H9 (cell line): ENCODE data around the gene CD300A. TPM values are rescaled to one million over a fixed set of nuclear protein-coding genes. Genes with fewer than 3 reads are reported as not detected.

Source experiments
- DNase-seq: peaks from one replicate; pipeline ENCODE4 v3.0.0-alpha.2; 2017
- H2AFZ ChIP-seq: one replicate; pipeline ENCODE4 v1.6.1; 2013; ENCODE audit warnings: mild to moderate bottlenecking, low read length, control low read depth, moderate library complexity
- H2AK5ac ChIP-seq: 2 replicates; pipeline ENCODE4 v1.6.1; 2013; ENCODE audit warnings: low read length, control low read depth, mixed read lengths; ENCODE audit not compliant: insufficient read length
- H2BK120ac ChIP-seq: one replicate; pipeline ENCODE4 v1.6.1; 2013; ENCODE audit warnings: low read depth, mild to moderate bottlenecking, low read length, control low read depth, inconsistent platforms; ENCODE audit not compliant: poor library complexity, severe bottlenecking
- H2BK12ac ChIP-seq: 2 replicates; pipeline ENCODE4 v1.6.1; 2013; ENCODE audit warnings: low read length, control low read depth, mixed read lengths, low read depth; ENCODE audit not compliant: insufficient read length
- H2BK15ac ChIP-seq: 2 replicates; pipeline ENCODE4 v1.6.1; 2013; ENCODE audit warnings: low read depth, low read length, control low read depth
- H2BK20ac ChIP-seq: one replicate; pipeline ENCODE4 v1.6.1; 2013; ENCODE audit warnings: low read depth, mild to moderate bottlenecking, low read length, control low read depth, inconsistent platforms; ENCODE audit not compliant: poor library complexity, severe bottlenecking
- H2BK5ac ChIP-seq: 2 replicates; pipeline ENCODE4 v1.6.1; 2013; ENCODE audit warnings: low read length, control low read depth, mixed read lengths; ENCODE audit not compliant: insufficient read length
- H3K14ac ChIP-seq: 2 replicates; pipeline ENCODE4 v1.6.1; 2013; ENCODE audit warnings: low read length, control low read depth; ENCODE audit not compliant: insufficient read depth
- H3K18ac ChIP-seq: 2 replicates; pipeline ENCODE4 v1.6.1; 2013; ENCODE audit warnings: low read depth, mild to moderate bottlenecking, mixed read lengths, low read length, control low read depth; ENCODE audit not compliant: insufficient read length
- H3K23ac ChIP-seq: 2 replicates; pipeline ENCODE4 v1.6.1; 2013; ENCODE audit warnings: low read length, control low read depth, mixed read lengths, low read depth; ENCODE audit not compliant: insufficient read length
- H3K23me2 ChIP-seq: 2 replicates; pipeline ENCODE4 v1.6.1; 2013; ENCODE audit warnings: low read depth, mild to moderate bottlenecking, mixed read lengths, low read length, control low read depth; ENCODE audit not compliant: insufficient read length, poor library complexity, severe bottlenecking
- H3K27ac ChIP-seq: 2 replicates; pipeline ENCODE4 v1.5.1; 2013; ENCODE audit warnings: low read length, control low read depth, mixed read lengths, low read depth; ENCODE audit not compliant: insufficient read length
- H3K27me3 ChIP-seq: 2 replicates; pipeline ENCODE4 v1.6.1; 2013; ENCODE audit warnings: low read length, control low read depth, inconsistent platforms; ENCODE audit not compliant: insufficient read depth
- H3K4ac ChIP-seq: 2 replicates; pipeline ENCODE4 v1.6.1; 2013; ENCODE audit warnings: low read depth, mild to moderate bottlenecking, control low read depth, inconsistent platforms, low read length, moderate library complexity
- H3K4me1 ChIP-seq: 2 replicates; pipeline ENCODE4 v1.6.1; 2013; ENCODE audit warnings: low read length, control low read depth, inconsistent platforms; ENCODE audit not compliant: insufficient read depth
- H3K4me2 ChIP-seq: 2 replicates; pipeline ENCODE4 v1.6.1; 2013; ENCODE audit warnings: low read length, control low read depth, mixed read lengths; ENCODE audit not compliant: insufficient read length, insufficient read depth
- H3K56ac ChIP-seq: 2 replicates; pipeline ENCODE4 v1.6.1; 2013; ENCODE audit warnings: low read depth, mild to moderate bottlenecking, mixed read lengths, low read length, control low read depth; ENCODE audit not compliant: insufficient read length
- H3K79me1 ChIP-seq: 2 replicates; pipeline ENCODE4 v1.6.1; 2013; ENCODE audit warnings: low read depth, mild to moderate bottlenecking, moderate library complexity, low read length, control low read depth, inconsistent platforms; ENCODE audit not compliant: insufficient read depth, poor library complexity, severe bottlenecking
- H3K79me2 ChIP-seq: 2 replicates; pipeline ENCODE4 v1.6.1; 2013; ENCODE audit warnings: low read length, control low read depth, inconsistent platforms; ENCODE audit not compliant: insufficient read depth
- H3K9ac ChIP-seq: 2 replicates; pipeline ENCODE4 v1.6.1; 2013; ENCODE audit warnings: low read length, control low read depth, mixed read lengths; ENCODE audit not compliant: insufficient read length; ENCODE audit errors: extremely low read depth
- H3K9me3 ChIP-seq: one replicate; pipeline ENCODE4 v1.6.1; 2013; ENCODE audit warnings: low read depth, low read length, inconsistent platforms; ENCODE audit not compliant: control insufficient read depth
- H3T11ph ChIP-seq: one replicate; pipeline ENCODE4 v1.6.1; 2013; ENCODE audit warnings: mild to moderate bottlenecking, low read length, control low read depth, inconsistent platforms
- H4K20me1 ChIP-seq: one replicate; pipeline ENCODE4 v1.6.1; 2013; ENCODE audit not compliant: control insufficient read depth, insufficient read length, insufficient read depth
- H4K5ac ChIP-seq: 2 replicates; pipeline ENCODE4 v1.6.1; 2013; ENCODE audit warnings: low read depth, mild to moderate bottlenecking, mixed read lengths, low read length, control low read depth; ENCODE audit not compliant: insufficient read length
- H4K8ac ChIP-seq: replicated peaks from 2 replicates; pipeline ENCODE4 v1.6.1; 2013; ENCODE audit warnings: low read length, control low read depth, mixed read lengths, low read depth; ENCODE audit not compliant: insufficient read length
- H4K91ac ChIP-seq: 2 replicates; pipeline ENCODE4 v1.6.1; 2013; ENCODE audit warnings: low read depth, mild to moderate bottlenecking, moderate library complexity, mixed read lengths, low read length, control low read depth; ENCODE audit not compliant: insufficient read length
- H3K27ac Mint-ChIP-seq, 3 experiments: 2 replicates in 2 of 3; 3 replicates in 1 of 3; pipeline ENCODE4 v1.8.0; 2020 to 2021; ENCODE audit warnings: mixed read lengths in 3 of 3, mild to moderate bottlenecking in 1 of 3, moderate library complexity in 1 of 3
- H3K27me3 Mint-ChIP-seq: 2 replicates; pipeline ENCODE4 v1.8.0; 2021; ENCODE audit warnings: low read depth, mild to moderate bottlenecking, moderate library complexity, mixed read lengths
- H3K36me3 Mint-ChIP-seq, 3 experiments: 2 replicates in 2 of 3; 3 replicates in 1 of 3; pipeline ENCODE4 v1.8.0; 2020 to 2021; ENCODE audit warnings: low read depth in 3 of 3, mixed read lengths in 3 of 3; ENCODE audit not compliant: insufficient read depth in 1 of 3
- H3K4me1 Mint-ChIP-seq, 2 experiments: 2 replicates each; pipeline ENCODE4 v1.8.0; 2020; ENCODE audit warnings: mixed read lengths in 2 of 2
- H3K4me3 Mint-ChIP-seq, 2 experiments: 2 replicates in 1 of 2; 3 replicates in 1 of 2; pipeline ENCODE4 v1.8.0; 2020 to 2021; ENCODE audit warnings: mild to moderate bottlenecking in 2 of 2, mixed read lengths in 2 of 2, moderate library complexity in 1 of 2
- H3K9me3 Mint-ChIP-seq, 2 experiments: 2 replicates in 1 of 2; 3 replicates in 1 of 2; pipeline ENCODE4 v1.8.0; 2020; ENCODE audit warnings: mild to moderate bottlenecking in 2 of 2, mixed read lengths in 2 of 2, moderate library complexity in 1 of 2
- CTCF ChIP-seq: fragments of 200-600 bp; sonication (generic); conservative IDR thresholded peaks from 3 replicates; pipeline ENCODE4 v1.8.0; 2021; ENCODE audit warnings: antibody characterized with exemption, mild to moderate bottlenecking
- WGBS: extraction: QIAGEN DNeasy Blood & Tissue Kit; methylation state at CpG from one replicate; pipeline ENCODE4 v1.1.7; 2013; ENCODE audit warnings: missing lambda C conversion rate, low lambda C conversion rate, mixed read lengths; ENCODE audit not compliant: insufficient read length; ENCODE audit errors: extremely low coverage; 5-methylcytosine and 5-hydroxymethylcytosine counted together
- total RNA-seq: library from RNA; stranded (reverse); gene quantifications from 2 replicates; pipeline ENCODE4 v1.2.1, GENCODE V29; 2021

The CD300A gene
- total RNA-seq, 1 experiment from 2014 or later, result not detected

GRCh38 chr17:74419928-74420411, 46.5 kb upstream of the CD300A start:
- Histone ChIP-seq H2BK15ac (no peak overlapping the region), H2BK12ac (no peak overlapping the region), H3K9ac (no peak overlapping the region), H4K20me1 (no peaks in the 10 kb centered on the region), H3K27ac (no peak overlapping the region), H3K56ac (no peak overlapping the region), H4K5ac (no peak overlapping the region), H3K23ac (no peak overlapping the region), H2AFZ (no peak overlapping the region), H3K18ac (no peak overlapping the region), H2BK20ac (no peak overlapping the region), H3K9me3 (no peaks in the 10 kb centered on the region), H3K23me2 (no peaks in the 10 kb centered on the region), H3K27me3 (no peaks in the 10 kb centered on the region), H3K4ac (no peak overlapping the region), H2BK120ac (no peak overlapping the region), H3K79me1 (no peaks in the 10 kb centered on the region), H2BK5ac (no peak overlapping the region), H3K79me2 (no peaks in the 10 kb centered on the region), H3K4me2 (no peak overlapping the region), H2AK5ac (no peak overlapping the region), H3T11ph (no peak overlapping the region), H3K4me1 (no peaks in the 10 kb centered on the region), H4K8ac (no peak overlapping the region), H4K91ac (no peak overlapping the region), H3K14ac (no peak overlapping the region)
- Mint-ChIP-seq H3K4me3 (no peak overlapping the region), H3K36me3 (peaks cover 0 to 6% (median 0%) of the 10 kb centered on the region in 3 experiments; a peak in 2 of 7 replicates), H3K27me3 (peaks cover 23% of the 10 kb centered on the region), H3K27ac (no peak overlapping the region), H3K4me1 (peaks cover 6 to 15% of the 10 kb centered on the region in 2 experiments), H3K9me3 (peaks cover 5 to 6% of the 10 kb centered on the region in 2 experiments; a peak in 3 of 5 replicates)
- WGBS, result 100% methylated on average over 1 of the region's 10 CpGs
- no peak for TF ChIP-seq CTCF
- no peak for DNase-seq
